Measurements from ENCODE around the gene LRSAM1. TPM values are rescaled to one million over a fixed set of nuclear protein-coding genes. Genes with fewer than 3 reads are reported as not detected.

The LRSAM1 gene
- total RNA-seq, 3 donors from 2014 or later: 11.7 to 21.3 (median 17.9) TPM

GRCh38 chr9:127489471-127490115, 38.3 kb downstream of the LRSAM1 start:
- no peaks in the 10 kb centered on the region for H3K27me3 ChIP-seq
- intact Hi-C loops (cut with DNase I; ENCODE audit: low total_unique reads): no loop called here
- DNase-seq (ENCODE audit: low spot score in 2 of 2): no peak
- H3K4me3 ChIP-seq: no peak overlapping the region
- H3K4me1 ChIP-seq: no peaks in the 10 kb centered on the region
- no peaks in the 10 kb centered on the region for H3K9me3 ChIP-seq
- H3K27ac ChIP-seq: no peak overlapping the region
- no peaks in the 10 kb centered on the region for H3K36me3 ChIP-seq
- TF ChIP-seq POLR2AphosphoS5 (IDR thresholded peaks at IDR 0.05): no peak
- TF ChIP-seq POLR2A (IDR thresholded peaks at IDR 0.05): no peak
- TF ChIP-seq, protein P1, sequence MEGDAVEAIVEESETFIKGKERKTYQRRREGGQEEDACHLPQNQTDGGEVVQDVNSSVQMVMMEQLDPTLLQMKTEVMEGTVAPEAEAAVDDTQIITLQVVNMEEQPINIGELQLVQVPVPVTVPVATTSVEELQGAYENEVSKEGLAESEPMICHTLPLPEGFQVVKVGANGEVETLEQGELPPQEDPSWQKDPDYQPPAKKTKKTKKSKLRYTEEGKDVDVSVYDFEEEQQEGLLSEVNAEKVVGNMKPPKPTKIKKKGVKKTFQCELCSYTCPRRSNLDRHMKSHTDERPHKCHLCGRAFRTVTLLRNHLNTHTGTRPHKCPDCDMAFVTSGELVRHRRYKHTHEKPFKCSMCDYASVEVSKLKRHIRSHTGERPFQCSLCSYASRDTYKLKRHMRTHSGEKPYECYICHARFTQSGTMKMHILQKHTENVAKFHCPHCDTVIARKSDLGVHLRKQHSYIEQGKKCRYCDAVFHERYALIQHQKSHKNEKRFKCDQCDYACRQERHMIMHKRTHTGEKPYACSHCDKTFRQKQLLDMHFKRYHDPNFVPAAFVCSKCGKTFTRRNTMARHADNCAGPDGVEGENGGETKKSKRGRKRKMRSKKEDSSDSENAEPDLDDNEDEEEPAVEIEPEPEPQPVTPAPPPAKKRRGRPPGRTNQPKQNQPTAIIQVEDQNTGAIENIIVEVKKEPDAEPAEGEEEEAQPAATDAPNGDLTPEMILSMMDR (IDR thresholded peaks at IDR 0.05): no peak

DNA sequence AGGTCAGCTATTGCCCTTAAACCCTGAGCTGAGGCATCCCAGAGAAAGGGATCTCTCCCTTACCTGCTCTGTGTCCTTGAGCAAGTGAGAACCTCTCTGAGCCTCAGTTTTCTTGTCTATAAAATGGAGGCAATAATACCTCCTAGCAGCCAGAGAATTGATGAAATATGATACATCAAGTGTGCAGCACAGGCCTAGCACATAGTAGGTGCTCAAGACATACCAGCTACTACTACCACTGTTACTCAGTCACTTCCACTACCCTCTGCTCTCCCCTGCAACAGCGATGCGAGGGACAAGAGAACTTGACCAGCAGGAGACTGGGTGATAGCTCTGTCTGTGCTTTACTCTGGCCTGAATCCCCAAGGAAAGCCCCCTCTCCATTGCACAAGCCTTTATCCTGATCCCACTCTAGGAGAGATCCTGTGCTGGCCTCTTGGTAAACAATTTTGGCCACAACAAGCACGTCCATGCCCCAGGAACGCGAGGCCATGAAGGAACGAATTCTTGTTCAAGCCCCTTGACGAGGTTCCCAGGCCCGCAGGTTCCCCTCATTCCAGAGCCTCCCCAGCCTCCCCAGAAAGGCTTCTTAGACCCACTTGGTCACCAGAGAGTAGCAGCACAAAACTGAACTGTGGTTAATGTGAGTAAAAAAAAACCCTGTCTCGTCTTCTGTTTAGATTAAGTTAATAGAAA, 39.4 kb downstream of the LRSAM1 start:
- no peaks in the 10 kb centered on the region for H3K36me3 ChIP-seq

DNA sequence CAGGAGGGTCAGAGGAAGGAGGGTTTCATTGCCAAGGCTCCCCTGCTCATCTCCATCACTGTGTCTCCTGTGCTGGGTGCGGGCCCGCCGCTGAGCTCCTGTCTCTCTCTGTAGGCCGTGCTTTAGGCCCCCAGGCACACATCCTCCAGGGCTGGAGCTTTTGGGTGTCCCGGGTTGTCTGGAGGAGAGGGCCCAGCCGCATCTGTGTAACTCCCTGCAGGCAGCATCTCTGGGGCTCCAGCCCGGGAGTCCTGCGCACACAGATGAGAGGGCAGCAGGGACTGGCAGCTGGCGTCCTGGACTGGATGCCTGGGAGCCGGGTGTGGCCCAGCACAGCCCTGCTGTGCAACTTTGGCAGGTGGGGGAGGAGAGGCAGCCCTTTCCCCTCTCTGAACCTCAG, 40.2 kb downstream of the LRSAM1 start:
- no peak for DNase-seq (ENCODE audit: low spot score in 2 of 2)
- Histone ChIP-seq H3K27me3 (no peaks in the 10 kb centered on the region), H3K9me3 (no peaks in the 10 kb centered on the region), H3K36me3 (no peaks in the 10 kb centered on the region), H3K4me1 (no peaks in the 10 kb centered on the region), H3K4me3 (no peak overlapping the region), H3K27ac (no peak overlapping the region)
- intact Hi-C loops (cut with DNase I; ENCODE audit: low total_unique reads): no loop called here
- TF ChIP-seq POLR2AphosphoS5 (IDR thresholded peaks at IDR 0.05): no peak
- TF ChIP-seq, protein P1 (IDR thresholded peaks at IDR 0.05): no peak
- TF ChIP-seq POLR2A (IDR thresholded peaks at IDR 0.05): no peak

More for the DNA sequence above, 39.4 kb downstream of the LRSAM1 start:
- Histone ChIP-seq H3K9me3 (no peaks in the 10 kb centered on the region), H3K4me1 (no peaks in the 10 kb centered on the region), H3K27ac (no peak overlapping the region), H3K4me3 (no peak overlapping the region), H3K27me3 (no peaks in the 10 kb centered on the region)
- DNase-seq (ENCODE audit: low spot score in 2 of 2): no peak
- intact Hi-C loops (cut with DNase I; ENCODE audit: low total_unique reads): no loop called here
- no peak for TF ChIP-seq POLR2AphosphoS5 (IDR thresholded peaks at IDR 0.05)
- no peak for TF ChIP-seq POLR2A (IDR thresholded peaks at IDR 0.05)
- TF ChIP-seq, protein P1 (IDR thresholded peaks at IDR 0.05): no peak

GRCh38 chr9:127492616-127493015, 41.3 kb downstream of the LRSAM1 start:
- TF ChIP-seq, protein P1 (IDR thresholded peaks at IDR 0.05): no peak
- TF ChIP-seq POLR2AphosphoS5 (IDR thresholded peaks at IDR 0.05) (no peak), POLR2A (IDR thresholded peaks at IDR 0.05) (no peak)
- no peaks in the 10 kb centered on the region for H3K36me3 ChIP-seq
- H3K4me3 ChIP-seq: no peak overlapping the region
- no peaks in the 10 kb centered on the region for H3K4me1 ChIP-seq
- DNase-seq (ENCODE audit: low spot score in 2 of 2): no peak
- H3K27me3 ChIP-seq: no peaks in the 10 kb centered on the region
- no peaks in the 10 kb centered on the region for H3K9me3 ChIP-seq
- intact Hi-C loops (cut with DNase I; ENCODE audit: low total_unique reads): no loop called here
- no peak overlapping the region for H3K27ac ChIP-seq

GRCh38 chr9:127493592-127494303, 42.4 kb downstream of the LRSAM1 start:
- H3K4me3 ChIP-seq: no peak overlapping the region
- H3K9me3 ChIP-seq: no peaks in the 10 kb centered on the region
- intact Hi-C loops (cut with DNase I; ENCODE audit: low total_unique reads): no loop called here
- TF ChIP-seq, protein P1 (IDR thresholded peaks at IDR 0.05): no peak
- TF ChIP-seq POLR2AphosphoS5 (IDR thresholded peaks at IDR 0.05): no peak
- no peak for TF ChIP-seq POLR2A (IDR thresholded peaks at IDR 0.05)
- no peak overlapping the region for H3K27ac ChIP-seq
- H3K27me3 ChIP-seq: no peaks in the 10 kb centered on the region
- no peak for DNase-seq (ENCODE audit: low spot score in 2 of 2)
- H3K4me1 ChIP-seq: no peaks in the 10 kb centered on the region
- no peaks in the 10 kb centered on the region for H3K36me3 ChIP-seq

Data from breast epithelium (tissue), 4 donors.